A204.1 (cell line): Measurements from ENCODE around the gene MACROH2A1.

Experiments
- FAIRE-seq: peaks from 2 replicates; lab custom pipeline; 2012; peaks lifted over from hg19 to GRCh38; lab: Jason Lieb, UNC

Gene MACROH2A1

DNA sequence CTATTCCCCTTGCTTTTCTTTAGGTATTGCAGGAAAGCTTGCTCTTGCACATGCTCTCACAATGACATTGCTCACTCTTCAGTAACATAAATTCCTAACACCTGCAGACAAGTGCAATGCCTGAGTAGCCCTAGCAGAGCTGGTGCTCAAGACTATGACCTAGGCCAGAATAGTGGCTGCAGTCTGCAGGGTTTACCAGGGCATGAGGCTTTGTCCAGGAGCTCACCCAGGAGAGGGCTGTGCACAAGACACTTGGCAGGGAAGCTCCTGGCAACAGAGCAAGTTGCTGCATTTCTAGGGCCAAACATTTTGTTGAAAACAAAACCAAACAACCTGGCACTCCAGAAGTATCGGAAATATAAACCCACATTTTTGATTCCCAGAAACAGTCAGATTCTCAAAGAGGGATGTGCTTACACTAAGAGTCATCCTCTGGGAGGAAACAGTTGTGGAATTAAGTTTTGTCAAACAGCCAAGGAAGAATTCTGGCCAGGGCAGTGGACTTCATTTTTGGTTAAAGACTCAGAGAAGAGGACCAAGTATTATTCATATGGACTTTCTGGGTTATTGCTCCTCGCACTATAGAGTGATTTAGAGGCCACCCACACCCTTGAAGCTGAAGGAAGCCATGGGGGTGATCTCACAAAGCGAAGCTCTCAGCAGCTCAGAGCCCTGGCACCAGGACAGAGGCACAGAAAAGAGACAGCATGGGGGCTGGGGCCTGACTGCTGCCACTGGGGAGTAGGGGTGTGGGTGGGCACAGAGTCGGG lies 44.9 kb downstream of the MACROH2A1 start:
- FAIRE-seq = no peak

DNA sequence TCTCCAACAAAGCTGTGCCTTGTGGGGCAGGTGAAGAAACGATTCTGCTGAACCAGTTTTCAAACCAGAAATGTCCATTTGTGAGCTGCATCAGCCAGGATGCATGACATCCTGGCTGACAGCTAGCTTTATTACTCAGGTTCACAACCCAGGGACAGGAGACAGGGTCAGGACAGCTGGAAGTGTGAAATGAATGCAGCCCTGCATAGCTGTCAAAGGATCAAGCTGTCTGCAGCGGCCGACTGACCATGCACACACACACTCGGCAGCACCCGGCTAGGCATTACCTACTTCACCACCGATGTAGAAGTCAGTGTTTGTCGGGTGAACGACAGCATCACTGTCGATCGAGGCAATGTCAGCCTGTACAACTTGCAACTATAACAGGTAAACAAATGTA lies 48.5 kb downstream of the MACROH2A1 start:
- FAIRE-seq = no peak

DNA sequence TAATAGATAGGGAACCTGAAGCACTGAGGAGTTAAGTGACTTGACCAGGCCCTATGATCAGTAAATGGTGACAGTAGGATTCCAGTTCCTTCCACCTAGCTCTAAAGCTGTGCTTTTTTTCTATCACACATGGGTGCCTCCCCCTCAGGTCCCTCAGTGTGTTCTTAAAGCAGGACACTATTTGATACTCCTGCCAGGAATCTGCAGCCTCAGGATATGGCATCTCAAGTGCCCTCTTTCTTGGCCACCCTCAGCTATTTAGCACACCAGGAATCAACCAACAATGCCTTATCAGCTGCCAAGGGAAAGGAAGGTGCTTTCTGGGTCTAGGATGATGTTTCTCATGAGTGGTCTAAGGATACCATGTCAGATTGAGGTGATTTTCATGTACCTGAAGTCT lies 49.1 kb downstream of the MACROH2A1 start:
- no peak for FAIRE-seq

DNA sequence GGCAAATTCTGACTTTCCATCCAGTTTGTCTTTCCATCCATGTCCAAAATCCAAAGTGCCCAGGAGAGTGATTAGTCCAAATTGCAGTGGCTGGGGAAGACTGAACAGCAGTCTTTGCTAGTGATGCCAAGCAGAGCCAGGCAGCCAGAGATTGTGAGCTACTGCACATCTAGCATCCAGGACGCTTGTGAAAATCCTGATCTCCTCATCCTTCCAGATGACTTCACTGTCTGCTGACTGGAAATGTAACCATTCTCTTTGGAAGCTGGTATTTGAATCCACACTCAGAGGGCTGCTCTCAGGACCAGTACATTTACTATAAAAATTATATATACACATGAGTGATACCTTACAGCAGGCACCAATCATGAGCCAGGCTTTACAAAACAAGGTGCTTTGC lies 49.6 kb downstream of the MACROH2A1 start:
- FAIRE-seq = no peak

DNA sequence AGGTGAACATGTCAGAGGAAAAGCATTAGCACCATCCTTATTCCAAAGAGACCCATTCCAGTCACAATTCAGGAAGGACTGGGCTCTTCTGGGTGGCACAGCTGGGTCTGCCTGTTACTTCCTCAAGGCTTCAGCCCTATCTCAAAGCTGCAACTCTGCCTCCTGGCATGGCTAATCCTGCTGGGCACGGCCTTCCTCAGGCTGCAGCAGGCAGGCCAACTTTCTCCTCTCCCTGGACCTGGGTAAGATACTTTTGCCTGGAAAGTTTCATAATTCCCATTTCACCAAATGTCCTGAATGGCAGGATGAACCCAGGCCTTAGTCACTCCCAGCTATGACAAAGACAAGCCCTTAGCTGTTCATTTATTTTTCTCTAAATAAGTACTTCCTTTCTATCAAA lies 50.1 kb downstream of the MACROH2A1 start:
- FAIRE-seq = no peak

DNA sequence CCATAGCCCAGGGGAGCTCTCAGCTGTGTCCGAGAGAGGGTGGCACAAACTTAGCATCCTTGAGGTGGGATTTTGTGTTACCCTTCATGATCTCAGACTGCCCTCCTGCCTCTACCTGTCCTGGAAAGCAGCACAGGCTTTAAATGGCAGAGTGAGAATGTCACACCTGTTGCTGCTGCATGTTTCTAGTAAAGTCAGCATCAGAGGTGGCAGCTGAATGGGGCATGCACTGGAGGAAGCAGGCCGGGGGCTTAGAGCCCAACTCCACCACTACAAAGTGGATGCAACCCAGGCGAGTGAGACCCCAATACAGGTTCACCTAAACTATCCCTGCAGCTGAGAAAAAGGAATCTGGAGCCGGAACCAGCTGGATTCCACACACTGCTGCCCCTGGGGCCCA lies 51.6 kb downstream of the MACROH2A1 start:
- no peak for FAIRE-seq

DNA sequence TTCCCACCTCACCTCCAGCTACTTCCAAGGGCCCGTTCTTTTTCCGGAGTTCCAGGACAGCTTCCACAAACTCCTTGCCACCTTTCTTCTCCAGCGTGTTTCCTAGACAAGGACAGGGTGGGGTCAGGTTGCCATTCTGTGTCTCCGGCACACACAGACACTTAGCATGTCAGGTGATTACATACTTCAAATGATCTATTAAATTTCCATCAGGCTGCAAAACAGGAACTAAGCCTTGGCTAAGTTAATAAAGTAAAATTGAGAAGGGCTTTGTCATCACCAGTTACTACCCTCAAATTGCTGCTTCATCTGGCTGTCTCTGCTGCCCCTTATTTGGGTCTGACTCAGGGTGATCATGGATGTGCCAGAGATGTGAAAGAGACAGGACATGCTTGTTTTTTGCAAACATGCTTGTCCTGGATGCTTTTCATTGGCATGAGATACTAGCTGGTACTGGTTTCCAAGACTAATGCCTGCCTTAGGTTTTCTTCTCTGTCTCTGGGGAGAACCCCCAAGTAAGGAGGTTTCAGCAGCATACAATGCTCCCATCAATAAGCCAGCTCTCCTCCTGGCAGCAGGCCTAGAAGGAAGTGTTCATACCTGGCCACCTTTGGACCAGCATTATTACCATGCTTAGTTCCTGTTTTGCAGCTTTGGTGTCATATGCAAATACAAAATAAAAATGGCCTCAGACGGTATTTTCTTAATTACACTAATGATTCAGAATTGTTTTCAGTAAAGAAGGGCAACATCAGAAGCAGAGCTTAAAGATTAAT lies 52.9 kb downstream of the MACROH2A1 start:
- FAIRE-seq = no peak

DNA sequence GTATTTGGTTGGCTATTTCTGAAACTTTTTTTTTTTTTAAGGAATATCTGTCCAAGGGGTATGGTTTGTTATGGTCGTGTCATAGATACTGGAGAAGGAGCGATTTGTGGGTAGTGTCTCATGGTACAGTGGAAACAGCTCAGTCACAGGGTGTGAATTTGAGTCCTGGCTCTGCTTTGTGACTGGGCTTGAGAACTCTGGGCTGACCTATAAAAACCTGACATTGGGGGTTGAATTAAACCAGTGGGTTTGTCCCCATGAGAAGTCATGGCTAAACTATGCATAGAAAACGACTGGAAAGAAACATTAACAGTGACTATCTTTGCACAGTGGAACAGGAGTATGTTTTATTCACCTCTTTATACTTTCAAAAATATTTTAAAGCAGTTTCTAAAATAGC lies 54.7 kb downstream of the MACROH2A1 start:
- no peak for FAIRE-seq

DNA sequence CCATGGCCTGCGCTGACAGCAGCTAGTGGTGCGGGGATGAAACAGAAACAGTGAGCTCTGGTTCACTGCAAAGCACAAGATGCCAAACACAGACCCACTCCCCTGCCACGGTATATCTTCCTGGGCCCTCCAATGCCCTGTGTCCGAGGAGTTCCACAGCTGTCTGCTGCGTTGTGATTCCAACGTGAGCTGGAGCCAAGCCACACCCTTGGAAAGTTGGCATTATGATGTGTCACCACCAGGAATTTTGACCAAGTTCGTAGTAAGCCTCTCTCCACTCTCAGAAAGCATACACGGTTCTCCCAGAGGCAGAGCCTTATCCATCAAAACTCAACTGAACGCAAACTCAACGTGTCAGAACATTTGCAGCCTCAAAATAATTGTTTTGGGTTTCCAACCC lies 55.6 kb downstream of the MACROH2A1 start:
- no peak for FAIRE-seq

DNA sequence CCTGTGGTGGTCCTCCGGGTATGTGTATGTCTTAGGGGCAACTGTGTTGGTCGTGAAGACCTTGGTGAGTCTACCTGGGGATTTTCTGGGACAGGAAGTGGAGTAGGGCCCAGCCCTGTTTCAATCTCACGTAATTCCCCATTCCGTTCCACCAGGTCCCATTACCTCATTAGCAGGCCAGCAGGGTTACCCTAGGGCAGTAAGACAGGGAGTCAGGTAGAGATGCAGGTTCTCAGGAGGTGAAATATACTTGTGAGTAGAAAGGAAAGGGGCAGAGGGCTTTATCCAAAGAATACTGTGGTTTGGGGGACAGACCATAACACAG lies 56.5 kb downstream of the MACROH2A1 start:
- FAIRE-seq = no peak

DNA sequence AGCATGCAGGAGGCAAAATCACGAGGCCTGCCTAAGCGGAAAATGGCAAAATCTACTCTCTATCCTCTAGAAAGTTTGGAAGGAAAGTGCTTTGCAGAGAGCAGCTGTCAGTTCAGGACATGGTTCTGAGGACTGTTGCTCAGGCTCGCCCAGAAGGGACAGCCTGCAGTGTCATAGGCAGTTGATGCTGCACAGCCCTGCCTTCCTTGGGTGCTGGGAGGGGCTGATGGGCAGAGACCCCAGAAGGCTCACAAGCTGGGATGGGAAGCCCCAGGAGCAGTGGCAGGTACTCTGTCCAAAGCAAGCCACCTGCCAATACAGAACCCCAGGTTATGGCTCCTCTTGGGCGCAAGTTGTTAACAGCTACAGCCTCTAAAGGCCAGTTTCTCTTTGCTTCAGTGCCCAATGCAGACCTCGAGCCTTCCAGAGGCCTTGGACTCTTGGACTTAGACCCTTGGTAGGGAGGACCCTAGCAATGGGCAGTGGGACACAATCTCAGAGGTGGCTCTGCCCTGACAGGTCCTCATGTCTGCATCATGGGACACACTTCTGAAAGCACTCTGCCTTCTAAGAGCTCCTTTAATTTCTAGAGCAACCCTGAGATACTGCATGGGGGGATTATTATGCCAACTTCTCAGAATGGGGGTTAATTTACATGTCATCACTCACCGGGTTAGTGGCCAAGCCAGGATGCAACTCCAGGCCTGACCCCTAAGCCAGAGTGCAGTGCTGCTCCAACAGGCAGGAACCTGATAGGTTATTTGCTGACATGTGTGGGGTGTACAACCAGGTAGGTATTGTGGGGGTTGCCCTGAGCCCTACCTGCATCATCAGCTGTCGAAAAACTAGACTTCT lies 57.1 kb downstream of the MACROH2A1 start:
- FAIRE-seq = no peak

DNA sequence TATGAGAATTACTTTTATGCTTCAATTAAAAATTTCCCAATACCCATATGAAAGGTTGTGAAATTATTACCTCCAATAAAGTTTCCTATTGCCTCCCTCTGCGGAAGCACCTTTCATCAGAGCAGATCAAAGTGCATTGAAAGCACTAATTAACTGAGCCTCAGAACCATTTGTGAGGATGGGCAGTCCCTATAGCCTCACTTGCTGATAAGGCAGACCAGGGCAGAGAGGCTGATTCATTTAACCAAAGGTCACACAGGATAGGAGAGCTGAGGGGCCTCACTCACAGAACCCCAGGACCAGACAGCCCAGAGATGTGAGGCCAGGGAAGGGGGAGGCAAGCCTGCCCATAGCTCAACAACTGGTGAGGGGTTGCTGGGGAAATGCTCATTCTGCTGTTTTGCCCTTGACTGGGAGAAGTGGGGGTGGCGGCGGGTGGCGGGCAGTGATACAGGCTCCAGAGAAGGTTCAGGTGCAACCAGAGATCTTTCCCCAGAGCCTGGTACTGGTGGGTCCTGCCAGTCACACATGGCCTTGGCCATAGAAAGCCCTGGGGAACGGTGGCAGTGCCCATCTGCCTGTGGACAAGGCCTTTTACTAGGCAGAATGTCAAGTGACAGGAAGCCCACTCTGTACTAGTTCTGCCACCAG lies 57.9 kb downstream of the MACROH2A1 start:
- no peak for FAIRE-seq

DNA sequence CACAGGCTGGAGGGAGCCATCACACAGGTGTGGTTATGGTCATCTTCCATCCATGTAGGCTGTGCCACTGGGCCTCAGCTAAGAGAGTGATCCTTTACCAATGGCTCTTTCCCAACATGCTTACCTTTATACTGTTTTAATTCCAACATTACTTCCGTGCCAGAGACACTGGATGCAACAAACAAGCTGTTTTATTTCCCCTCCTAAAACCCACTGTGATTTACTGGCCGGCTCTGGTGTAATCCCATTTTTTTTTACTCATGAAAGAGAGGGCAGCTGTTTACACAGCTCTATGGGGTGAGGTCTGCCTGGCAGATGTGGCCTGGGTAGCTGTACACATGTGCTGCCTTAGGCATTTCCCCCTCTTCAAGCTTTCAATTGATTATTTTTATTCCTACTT lies 58.5 kb downstream of the MACROH2A1 start:
- no peak for FAIRE-seq

DNA sequence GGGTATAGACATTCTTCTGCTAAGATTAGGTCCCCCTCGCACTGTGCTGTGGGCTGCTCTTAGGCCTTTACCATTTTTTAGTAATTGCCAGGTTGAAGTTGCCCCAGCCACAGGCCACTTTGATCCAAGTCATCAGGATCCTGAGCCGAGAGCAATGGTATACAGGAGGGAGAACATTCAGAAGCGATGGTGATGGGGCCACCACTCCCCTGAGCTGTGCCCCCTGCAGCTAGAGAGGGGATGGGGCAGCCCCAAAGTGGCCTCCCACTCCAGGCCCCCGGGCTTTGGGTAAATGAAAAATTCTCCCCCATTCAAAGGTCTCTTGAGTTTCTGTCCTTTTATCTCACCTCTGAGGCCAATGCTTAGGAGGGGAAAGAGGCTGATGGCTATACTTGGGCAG lies 59.4 kb downstream of the MACROH2A1 start:
- FAIRE-seq = no peak

DNA sequence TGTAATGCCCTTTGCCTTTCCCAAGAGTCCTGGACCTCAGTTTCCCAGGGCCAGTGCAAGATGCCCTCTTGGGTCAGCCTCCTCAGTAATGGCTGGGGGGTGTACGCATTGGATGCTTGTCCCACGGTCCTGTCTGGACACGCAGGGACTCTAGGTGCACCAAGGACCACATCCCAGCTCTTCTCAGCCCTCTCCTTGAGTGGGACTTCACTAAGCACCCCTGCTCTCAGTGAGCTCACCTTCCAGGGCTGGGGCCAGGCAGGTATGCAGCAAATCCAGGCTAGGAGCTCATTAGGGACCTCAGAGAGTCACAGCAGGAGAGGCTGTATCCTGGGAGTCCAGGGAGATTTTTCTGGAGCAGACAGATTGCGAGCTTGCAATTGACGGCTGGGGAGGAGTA lies 59.8 kb downstream of the MACROH2A1 start:
- FAIRE-seq = no peak

DNA sequence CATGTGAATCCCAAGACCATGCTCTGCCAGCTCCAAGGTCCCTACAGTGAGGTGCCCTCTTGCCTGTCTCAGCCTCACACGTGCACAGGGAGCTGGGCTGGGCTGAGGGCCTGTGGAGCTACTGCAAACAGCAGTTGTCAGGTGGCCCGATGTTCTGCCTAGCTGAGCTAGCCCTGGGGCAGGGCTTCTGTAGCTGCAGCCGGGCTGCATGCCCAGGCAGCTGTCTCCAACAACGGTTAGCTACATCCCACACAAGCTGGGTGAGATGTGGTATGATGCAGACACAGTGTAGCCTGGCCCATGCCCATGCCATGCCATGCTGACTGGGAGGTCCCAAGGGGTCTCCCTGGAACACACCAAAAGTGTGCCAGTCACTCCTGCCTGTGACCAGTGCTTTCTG lies 62.0 kb downstream of the MACROH2A1 start:
- FAIRE-seq = no peak

DNA sequence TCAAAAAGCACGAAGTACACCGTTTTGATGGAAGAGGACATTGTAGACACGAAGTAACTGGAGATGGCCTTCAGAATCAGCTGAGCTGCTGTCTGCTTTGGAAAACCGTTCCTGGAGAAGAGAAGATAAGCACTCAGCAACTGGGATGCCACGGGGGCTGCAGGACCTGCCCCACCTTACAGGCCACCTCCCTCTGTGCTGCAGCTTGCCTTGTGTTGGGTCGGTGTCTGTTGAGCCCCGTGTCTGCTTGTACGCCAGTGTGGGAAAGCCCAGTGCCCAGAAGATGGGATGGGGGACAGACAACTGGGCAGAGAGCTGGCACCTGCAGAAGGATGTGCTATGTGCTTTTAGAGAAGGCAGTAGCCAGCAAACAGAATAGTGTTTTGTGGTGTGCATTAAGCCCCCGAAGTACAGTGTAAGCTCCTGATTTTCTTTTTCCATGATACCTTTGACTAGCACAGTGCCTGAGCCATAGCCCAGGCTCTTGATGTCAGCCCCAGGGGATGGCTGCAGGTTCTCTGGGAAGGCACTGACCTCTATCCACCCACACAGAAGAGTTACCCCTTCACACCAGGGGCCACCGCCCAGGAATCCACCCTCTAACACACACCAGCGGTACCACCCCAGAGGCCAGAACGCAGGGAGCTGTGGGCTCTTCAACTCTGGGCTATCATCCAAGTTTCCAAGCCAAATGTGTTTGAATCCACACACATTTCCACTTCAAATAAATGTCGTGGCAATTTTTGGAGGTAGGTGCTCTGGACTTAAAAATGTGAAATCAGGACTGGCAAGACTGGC lies 63.8 kb downstream of the MACROH2A1 start:
- FAIRE-seq = no peak

DNA sequence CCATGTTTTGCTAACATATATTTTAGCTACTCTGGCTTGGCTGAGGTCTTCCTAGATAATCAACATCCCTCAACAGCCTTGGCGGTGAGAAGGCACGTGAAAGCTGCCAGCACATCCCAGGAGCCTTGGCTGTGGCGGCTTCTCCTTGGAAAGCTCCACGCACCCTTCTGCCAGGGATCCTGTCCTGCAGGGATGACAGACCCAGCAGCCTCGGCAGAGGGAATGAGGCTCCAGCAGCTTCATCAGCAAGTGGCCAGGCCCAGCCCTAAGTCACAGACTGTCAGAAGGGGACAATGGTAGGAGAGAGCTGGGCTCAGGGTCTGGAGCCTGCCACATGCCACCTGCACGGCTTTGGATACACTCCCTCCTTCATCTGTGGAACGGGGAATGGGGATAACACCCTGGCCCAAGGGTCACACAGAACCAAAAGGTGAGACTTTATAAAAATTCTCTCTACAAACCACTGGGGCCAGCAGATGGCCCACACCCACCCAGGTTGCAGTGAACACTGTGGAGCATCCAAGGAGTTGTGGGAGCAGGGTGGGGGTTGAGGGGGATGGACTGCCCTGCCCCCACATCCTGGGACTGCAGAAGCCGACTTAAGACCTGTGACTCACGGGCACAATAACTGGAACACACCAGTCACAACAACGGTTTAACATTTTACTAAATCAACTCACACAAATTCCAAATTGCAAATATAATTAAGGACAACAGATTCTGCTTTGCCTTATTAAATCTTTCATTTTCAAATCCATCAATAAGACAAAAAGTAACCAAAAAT lies 65.1 kb downstream of the MACROH2A1 start:
- FAIRE-seq = no peak

DNA sequence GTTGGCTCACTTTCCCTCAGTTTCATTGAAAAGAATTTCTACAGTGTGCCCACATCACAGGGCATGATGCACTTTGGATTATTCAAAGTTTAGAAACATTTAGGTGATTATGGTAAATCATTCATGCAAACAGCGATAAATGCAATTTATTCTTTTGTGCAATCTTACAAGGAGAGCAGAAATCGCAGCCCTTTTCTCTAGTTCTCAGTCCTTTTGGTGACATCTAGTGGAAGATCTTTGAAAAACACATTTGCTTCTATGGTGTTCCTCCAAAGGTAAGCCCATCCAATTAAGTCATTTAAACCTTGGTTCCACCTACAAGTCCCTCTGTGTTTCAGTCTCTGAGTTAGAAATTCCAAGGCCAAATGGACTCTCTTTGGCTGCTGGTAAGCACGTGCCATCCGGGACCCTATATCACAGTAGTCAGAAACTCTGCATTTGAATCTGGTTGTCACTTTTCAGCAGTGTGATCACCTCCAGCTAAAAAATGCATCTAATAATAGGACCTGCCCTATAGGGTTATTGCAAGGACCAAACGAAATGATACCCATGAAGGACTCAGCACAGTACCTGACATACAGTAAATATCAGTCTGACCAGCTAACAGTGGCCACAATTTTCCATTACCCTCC lies 66.4 kb downstream of the MACROH2A1 start:
- FAIRE-seq = peak; percentile 94

DNA sequence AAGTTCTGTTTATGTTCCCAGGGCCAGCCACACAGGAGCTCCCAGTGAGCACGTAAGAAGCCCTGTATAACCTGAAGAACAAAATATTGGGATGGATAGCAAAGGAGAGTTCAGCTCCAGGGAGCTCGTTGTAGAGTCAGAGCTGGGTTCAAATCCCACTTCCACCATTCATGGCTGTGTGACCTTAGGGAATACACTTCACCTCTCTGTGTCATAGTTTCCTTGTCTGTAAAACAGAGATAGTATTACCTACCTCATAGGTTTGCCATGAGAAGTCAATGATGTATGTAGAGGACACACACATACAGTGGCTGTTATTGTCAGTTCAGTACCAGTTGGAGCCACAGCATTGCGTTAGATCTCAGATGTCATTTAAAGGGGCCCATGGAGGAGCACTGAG lies 67.4 kb downstream of the MACROH2A1 start:
- FAIRE-seq = no peak

DNA sequence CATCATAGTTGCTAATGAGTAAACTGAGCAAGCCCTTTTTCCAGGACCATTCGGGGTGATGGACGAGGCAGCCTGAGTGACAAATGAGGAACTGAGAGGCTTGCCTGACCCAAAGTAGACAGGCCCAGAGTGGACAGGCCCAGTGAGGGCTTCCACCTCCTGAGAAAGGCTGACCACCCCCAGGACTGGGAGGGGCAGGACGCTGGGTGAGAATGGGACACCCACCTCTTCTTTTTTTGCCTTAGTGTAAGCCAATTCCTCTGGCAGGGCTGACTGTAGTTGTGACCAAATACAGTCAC lies 68.3 kb downstream of the MACROH2A1 start:
- no peak for FAIRE-seq
